ENCODE measurements around the gene MEGF8. TPM values are rescaled to one million over a fixed set of nuclear protein-coding genes. Genes with fewer than 3 reads are reported as not detected.

The MEGF8 gene
- total and polyA plus RNA-seq, 2 donors (not counting 3 experiments of a cell fraction or from before 2014, with no cell fraction given), result 20.6 to 39.6 TPM

DNA sequence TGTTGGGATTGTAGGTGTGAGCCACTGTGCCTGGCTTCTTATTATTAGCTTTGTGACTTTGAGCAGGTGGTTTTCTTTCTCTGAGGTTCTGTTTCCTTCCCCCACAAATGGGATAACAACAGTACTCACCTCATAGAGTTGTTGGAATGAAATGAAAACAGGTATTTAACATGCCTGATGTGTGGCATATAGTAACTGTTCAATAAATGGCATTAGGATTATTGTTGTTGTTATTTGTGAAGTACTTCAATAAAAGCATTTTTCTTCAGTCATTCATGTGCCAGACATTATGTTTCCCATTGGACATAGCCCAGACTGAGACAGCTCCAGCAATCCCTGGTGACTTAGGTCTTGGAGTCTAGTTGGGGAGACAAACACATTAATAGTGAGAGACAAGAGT, 1.5 kb downstream of the MEGF8 start:
- Histone ChIP-seq H3K4me1 (ENCODE audit: control insufficient read depth, extremely low read depth, insufficient read depth, low read length) (peaks cover 8% of the 10 kb centered on the region), H3K9me3 (replicated peaks; ENCODE audit: control insufficient read depth, insufficient read depth, low read length) (no peaks in the 10 kb centered on the region), H3K27me3 (ENCODE audit: control insufficient read depth in 2 of 2, insufficient read depth in 2 of 2, low read length in 2 of 2) (peaks cover 17 to 23% of the 10 kb centered on the region in 2 experiments), H2AFZ (ENCODE audit: low read depth, low read length) (no peak overlapping the region), H4K20me1 (replicated peaks; ENCODE audit: control insufficient read depth, extremely low read depth, insufficient read depth, low read length) (no peaks in the 10 kb centered on the region), H3K9me1 (replicated peaks; ENCODE audit: control insufficient read depth, extremely low read depth, insufficient read depth, low read length) (no peaks in the 10 kb centered on the region), H3K4me3 (replicated peaks in 1 of 3; ENCODE audit: insufficient read depth in 1 of 3, low read depth in 1 of 3, low read length in 3 of 3) (no peak overlapping the region), H3K79me2 (ENCODE audit: control insufficient read depth, insufficient read depth, low read length) (peaks cover 3% of the 10 kb centered on the region), H3K9ac (replicated peaks; ENCODE audit: extremely low read depth, insufficient read depth, low read length) (no peak overlapping the region), H3K27ac (ENCODE audit: insufficient read depth, low read depth, low read length) (no peak overlapping the region), H3K36me3 (ENCODE audit: control insufficient read depth in 2 of 2, extremely low read depth in 1 of 2, insufficient read depth in 2 of 2, low read length in 2 of 2) (no peaks in the 10 kb centered on the region), H3K4me2 (ENCODE audit: insufficient read depth, low read length) (no peak overlapping the region)
- TF ChIP-seq GATA2 (IDR thresholded peaks at IDR 0.05; ENCODE audit: insufficient read depth, insufficient read length, low read depth, low read length) (no peak), POLR2AphosphoS5 (IDR thresholded peaks at IDR 0.05; ENCODE audit: insufficient read depth, low read depth, low read length) (no peak), MYC (IDR thresholded peaks at IDR 0.05; ENCODE audit: low read depth, low read length) (no peak), EZH2 (IDR thresholded peaks at IDR 0.05; ENCODE audit: borderline replicate concordance, low read depth, low read length, severe bottlenecking) (no peak), POLR2A (IDR thresholded peaks at IDR 0.05; ENCODE audit: low read depth, low read length) (no peak), FOS (IDR thresholded peaks at IDR 0.05; ENCODE audit: borderline replicate concordance, insufficient read depth, low read length) (no peak), JUN (IDR thresholded peaks at IDR 0.05; ENCODE audit: borderline replicate concordance, insufficient read depth, insufficient read length, low read depth) (no peak)
- TF ChIP-seq, protein P1, sequence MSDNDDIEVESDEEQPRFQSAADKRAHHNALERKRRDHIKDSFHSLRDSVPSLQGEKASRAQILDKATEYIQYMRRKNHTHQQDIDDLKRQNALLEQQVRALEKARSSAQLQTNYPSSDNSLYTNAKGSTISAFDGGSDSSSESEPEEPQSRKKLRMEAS (IDR thresholded peaks at IDR 0.05; ENCODE audit: insufficient read depth, insufficient read length), result no peak
- TF ChIP-seq, protein P2, sequence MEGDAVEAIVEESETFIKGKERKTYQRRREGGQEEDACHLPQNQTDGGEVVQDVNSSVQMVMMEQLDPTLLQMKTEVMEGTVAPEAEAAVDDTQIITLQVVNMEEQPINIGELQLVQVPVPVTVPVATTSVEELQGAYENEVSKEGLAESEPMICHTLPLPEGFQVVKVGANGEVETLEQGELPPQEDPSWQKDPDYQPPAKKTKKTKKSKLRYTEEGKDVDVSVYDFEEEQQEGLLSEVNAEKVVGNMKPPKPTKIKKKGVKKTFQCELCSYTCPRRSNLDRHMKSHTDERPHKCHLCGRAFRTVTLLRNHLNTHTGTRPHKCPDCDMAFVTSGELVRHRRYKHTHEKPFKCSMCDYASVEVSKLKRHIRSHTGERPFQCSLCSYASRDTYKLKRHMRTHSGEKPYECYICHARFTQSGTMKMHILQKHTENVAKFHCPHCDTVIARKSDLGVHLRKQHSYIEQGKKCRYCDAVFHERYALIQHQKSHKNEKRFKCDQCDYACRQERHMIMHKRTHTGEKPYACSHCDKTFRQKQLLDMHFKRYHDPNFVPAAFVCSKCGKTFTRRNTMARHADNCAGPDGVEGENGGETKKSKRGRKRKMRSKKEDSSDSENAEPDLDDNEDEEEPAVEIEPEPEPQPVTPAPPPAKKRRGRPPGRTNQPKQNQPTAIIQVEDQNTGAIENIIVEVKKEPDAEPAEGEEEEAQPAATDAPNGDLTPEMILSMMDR (IDR thresholded peaks at IDR 0.05; ENCODE audit: extremely low read depth in 1 of 2, insufficient read depth in 1 of 2, low read depth in 1 of 2, low read length in 2 of 2), result no peak
- ChIA-PET POLR2A (interaction anchor here (0.6 kb wide), 2 partner anchors 15 to 374 kb away, joined by 3 to 4 read pairs; no protein-coding TSS in a partner anchor), CTCF (no interaction called here)
- dilution Hi-C loops (cut with MboI; ENCODE audit: extremely low pct_ligation_motif_present, low sequenced_read_pairs) (no loop called here), intact Hi-C loops (cut with micrococcal nuclease) (no loop called here)
- DNase-seq (ENCODE audit: low read depth, low spot score) (no peak), FAIRE-seq (no peak)
- BruUV-seq (replicated peaks), result no TSS peak

Measured in endothelial cell of umbilical vein (primary cell).